Gastroesophageal sphincter (tissue), 3 donors: ENCODE measurements around the gene LMCD1.

Experiments used
- EP300 ChIP-seq: sonication (generic); formaldehyde crosslinking; IDR thresholded peaks from one replicate; pipeline ENCODE4 v1.6.1; 2017; ENCODE audit warnings: antibody characterized with exemption, mild to moderate bottlenecking
- POLR2A ChIP-seq, 2 donors: fragments of 450-650 bp; IDR thresholded peaks; one replicate each; pipeline ENCODE4 v1.6.1; 2017; ENCODE audit warnings: antibody characterized with exemption in 2 of 2, mild to moderate bottlenecking in 2 of 2, moderate library complexity in 1 of 2
- POLR2AphosphoS5 ChIP-seq: sonication (generic); formaldehyde crosslinking; IDR thresholded peaks from one replicate; pipeline ENCODE4 v1.6.1; 2017; ENCODE audit warnings: antibody characterized with exemption
- TF ChIP-seq, protein P1 (sequence below), 4 experiments: fragments of 200-600 bp in 2 of 4; fragments of 450-650 bp in 2 of 4; sonication (generic) in 1 of 4; IDR thresholded peaks; one replicate each; pipeline ENCODE4 v1.5.1; 2017 to 2019; ENCODE audit warnings: antibody characterized with exemption in 4 of 4, mild to moderate bottlenecking in 2 of 4, moderate library complexity in 2 of 4

DNA sequence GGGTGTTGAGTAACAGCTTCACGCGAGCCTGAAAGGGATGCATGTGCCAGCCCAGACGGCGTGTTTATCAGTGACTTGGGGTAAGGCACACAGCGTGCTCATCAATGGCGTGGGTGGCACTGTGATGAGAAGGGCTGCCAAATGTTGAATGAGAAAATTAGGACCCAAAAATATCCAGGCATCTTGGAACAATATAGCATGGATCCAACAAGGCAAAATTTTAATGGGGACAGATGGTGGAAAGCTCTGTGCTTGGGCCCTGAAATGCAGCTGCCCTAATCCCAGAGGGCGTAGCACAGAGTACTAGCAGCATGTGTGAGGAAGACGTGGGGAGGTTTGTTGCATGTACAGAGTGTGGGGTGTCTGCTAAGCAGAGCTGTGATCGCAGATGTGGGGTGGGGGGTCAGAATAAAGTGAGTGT, 94.1 kb downstream of the LMCD1 start:
- no peak for TF ChIP-seq POLR2A (IDR thresholded peaks at IDR 0.05)
- TF ChIP-seq, protein P1, sequence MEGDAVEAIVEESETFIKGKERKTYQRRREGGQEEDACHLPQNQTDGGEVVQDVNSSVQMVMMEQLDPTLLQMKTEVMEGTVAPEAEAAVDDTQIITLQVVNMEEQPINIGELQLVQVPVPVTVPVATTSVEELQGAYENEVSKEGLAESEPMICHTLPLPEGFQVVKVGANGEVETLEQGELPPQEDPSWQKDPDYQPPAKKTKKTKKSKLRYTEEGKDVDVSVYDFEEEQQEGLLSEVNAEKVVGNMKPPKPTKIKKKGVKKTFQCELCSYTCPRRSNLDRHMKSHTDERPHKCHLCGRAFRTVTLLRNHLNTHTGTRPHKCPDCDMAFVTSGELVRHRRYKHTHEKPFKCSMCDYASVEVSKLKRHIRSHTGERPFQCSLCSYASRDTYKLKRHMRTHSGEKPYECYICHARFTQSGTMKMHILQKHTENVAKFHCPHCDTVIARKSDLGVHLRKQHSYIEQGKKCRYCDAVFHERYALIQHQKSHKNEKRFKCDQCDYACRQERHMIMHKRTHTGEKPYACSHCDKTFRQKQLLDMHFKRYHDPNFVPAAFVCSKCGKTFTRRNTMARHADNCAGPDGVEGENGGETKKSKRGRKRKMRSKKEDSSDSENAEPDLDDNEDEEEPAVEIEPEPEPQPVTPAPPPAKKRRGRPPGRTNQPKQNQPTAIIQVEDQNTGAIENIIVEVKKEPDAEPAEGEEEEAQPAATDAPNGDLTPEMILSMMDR (IDR thresholded peaks at IDR 0.05): no peak
- TF ChIP-seq POLR2AphosphoS5: no peak
- no peak for TF ChIP-seq EP300
